ENCODE measurements around the gene RPP25. TPM values are rescaled to one million over a fixed set of nuclear protein-coding genes. Genes with fewer than 3 reads are reported as not detected.

The RPP25 gene
- total and polyA plus RNA-seq, 2 of the 13 experiments (the other 11 are each of a cell fraction or from before 2014, with no cell fraction given) = 0.05 to 0.11 TPM

- no peak for TF ChIP-seq AHR (CRISPR knock-in tag; IDR thresholded peaks at IDR 0.05)
Measured at GRCh38 chr15:74950078-74950908, 6.3 kb downstream of the RPP25 start (continued).

- peaks cover 0 to 3% of the 10 kb centered on the region in 2 experiments; a peak in 2 of 5 replicates for H3K27me3 ChIP-seq (ENCODE audit: control insufficient read depth in 1 of 2, insufficient read depth in 2 of 2, low read length in 2 of 2)
- peak within 1 kb of the TSS; percentile 93 for H3K9ac ChIP-seq (ENCODE audit: insufficient read depth, low read depth, low read length)
- intact Hi-C loops (cut with micrococcal nuclease; ENCODE audit: unreplicated experiment) (loop anchor here (1.0 kb wide), 1 partner anchor 120 kb away; no protein-coding TSS in a partner anchor), in situ Hi-C loops (cut with HindIII; ENCODE audit: extremely low pct_ligation_motif_present, low pct_unique_long_range_greater_than_20kb) (no loop called here)
- ATAC-seq (peak; percentile 97), FAIRE-seq (no peak), DNase-seq (ENCODE audit: low spot score) (peak; percentile 85)
- POLR2A ChIA-PET = interaction anchor here (0.6 to 1.2 kb wide), 8 partner anchors 10 to 177 kb away, joined by 3 to 16 read pairs (median 4); partner anchors contain the start of genes FAM219B, PPCDC and SCAMP5
- H3K36me3 ChIP-seq (replicated peaks in 1 of 2; ENCODE audit: control insufficient read depth in 1 of 2, insufficient read depth in 2 of 2, low read length in 2 of 2) = peaks cover 0 to 5% of the 10 kb centered on the region in 2 experiments; a peak in 1 of 5 replicates
- no TSS peak for BruUV-seq (replicated peaks)
- peak within 1 kb of the TSS; percentile 98 for H3K27ac ChIP-seq (ENCODE audit: extremely low read length, insufficient read depth, low read length)
- peak within 1 kb of the TSS; percentile 92 for H2AFZ ChIP-seq (ENCODE audit: low read length)
- peak within 1 kb of the TSS; percentile 70 to 86 (median 72) for H3K4me3 ChIP-seq (replicated peaks in 1 of 3; ENCODE audit: insufficient read depth in 1 of 3, low read depth in 2 of 3, low read length in 3 of 3)
- peaks cover 15% of the 10 kb centered on the region for H4K20me1 ChIP-seq (ENCODE audit: insufficient read depth, low read length)
- WGBS (ENCODE audit: low lambda C conversion rate) = 1% methylated on average over 11 of the region's 85 CpGs
- peaks cover 37% of the 10 kb centered on the region for H3K79me2 ChIP-seq (ENCODE audit: insufficient read depth, low read length)
- H3K4me2 ChIP-seq (ENCODE audit: low read depth, low read length) = peak within 1 kb of the TSS; percentile 75
- no peaks in the 10 kb centered on the region for H3K9me3 ChIP-seq (ENCODE audit: low read length)
- peaks cover 59% of the 10 kb centered on the region for H3K4me1 ChIP-seq (ENCODE audit: insufficient read depth, low read length)
- CTCF ChIA-PET (ENCODE audit: low intra/inter-chr PET ratio, low total read pairs) = no interaction called here
- TF ChIP-seq ZNF619 (CRISPR knock-in tag; IDR thresholded peaks at IDR 0.05) = 0 out of 2 replicates have a peak, but pooled peaks have one; percentile 58
- TF ChIP-seq TOE1 (CRISPR knock-in tag; IDR thresholded peaks at IDR 0.05) = no peak
- peak; percentile 96 for TF ChIP-seq YEATS4 (CRISPR knock-in tag; IDR thresholded peaks at IDR 0.05; ENCODE audit: borderline replicate concordance)
- TF ChIP-seq ZNF839 (CRISPR knock-in tag; IDR thresholded peaks at IDR 0.05; ENCODE audit: borderline replicate concordance) = no peak; the same call in 1 of the 2 replicates
- no peak for TF ChIP-seq LCORL (IDR thresholded peaks at IDR 0.05)
- TF ChIP-seq LCORL (CRISPR knock-in tag; IDR thresholded peaks at IDR 0.05) = peak; percentile 77
- no peak for TF ChIP-seq FIP1L1 (IDR thresholded peaks at IDR 0.05; ENCODE audit: borderline replicate concordance, insufficient read depth, low read depth, low read length)
- peak; percentile 70 for TF ChIP-seq CREB1 (IDR thresholded peaks at IDR 0.05)
- no peak for TF ChIP-seq CREB1 (CRISPR knock-in tag; IDR thresholded peaks at IDR 0.05)
- no peak for TF ChIP-seq NAIF1 (CRISPR knock-in tag; IDR thresholded peaks at IDR 0.05; ENCODE audit: borderline replicate concordance)
- no peak for TF ChIP-seq TAF15 (IDR thresholded peaks at IDR 0.05; ENCODE audit: low read depth, low read length, poor library complexity, severe bottlenecking)
- TF ChIP-seq ZNF142 (CRISPR knock-in tag; IDR thresholded peaks at IDR 0.05) = 0 out of 2 replicates have a peak, but pooled peaks have one; percentile 63
- peak; percentile 81 for TF ChIP-seq CREB3 (CRISPR knock-in tag; IDR thresholded peaks at IDR 0.05)
Measured at GRCh38 chr15:74937590-74938371, 18.8 kb downstream of the RPP25 start, which contains the start of gene COX5A. Gene COX5A (minus strand): TSS chr15:74938073. CDS start chr15:74938014, 59 bp downstream.

Measured in HepG2 (cell line).